Breast epithelium (tissue), 4 donors: ENCODE results near the gene NDUFAF8. TPM values are rescaled to one million over a fixed set of nuclear protein-coding genes. Genes with fewer than 3 reads are reported as not detected.

Experiments
- DNase-seq, 2 donors: peaks; one replicate each; pipeline ENCODE4 v3.0.0-alpha.2; 2019; ENCODE audit warnings: low spot score in 2 of 2
- H3K27ac ChIP-seq, 2 donors: fragments of 200-600 bp; sonication (generic) in 1 of 2; one replicate each; pipeline ENCODE4 v1.5.1; 2016 to 2019; ENCODE audit warnings: mild to moderate bottlenecking in 1 of 2
- H3K27me3 ChIP-seq, 2 donors: fragments of 200-600 bp; sonication (generic) in 1 of 2; one replicate each; pipeline versions ENCODE4 v1.5.1 to v1.6.0; 2017 to 2019; ENCODE audit warnings: control low read depth in 1 of 2, mild to moderate bottlenecking in 1 of 2
- H3K36me3 ChIP-seq: fragments of 200-600 bp; one replicate; pipeline ENCODE4 v1.5.1; 2019
- H3K4me1 ChIP-seq, 2 donors: fragments of 200-600 bp; sonication (generic); one replicate each; pipeline ENCODE4 v1.5.1; 2016 to 2019; ENCODE audit warnings: control low read depth in 1 of 2
- H3K4me3 ChIP-seq, 3 donors: fragments of 200-600 bp; sonication (generic); 1 replicate in 2 of 3; 2 replicates in 1 of 3; pipeline ENCODE4 v1.5.1; 2016 to 2019; ENCODE audit warnings: mild to moderate bottlenecking in 3 of 3, moderate library complexity in 2 of 3
- H3K9me3 ChIP-seq, 2 donors: fragments of 200-600 bp; sonication (generic) in 1 of 2; one replicate each; pipeline ENCODE4 v1.5.1; 2016 to 2019; ENCODE audit warnings: control low read depth in 1 of 2
- POLR2A ChIP-seq: fragments of 450-650 bp; IDR thresholded peaks from one replicate; pipeline ENCODE4 v1.6.1; 2016; ENCODE audit warnings: antibody characterized with exemption, mild to moderate bottlenecking, moderate library complexity
- POLR2AphosphoS5 ChIP-seq, 3 donors: sonication (generic); formaldehyde crosslinking; IDR thresholded peaks; one replicate each; pipeline ENCODE4 v1.6.1; 2017; ENCODE audit warnings: antibody characterized with exemption in 3 of 3
- intact Hi-C: fragments of 100-400 bp; cut with DNase I; formaldehyde crosslinking; loops from one replicate; pipeline ENCODE4 v1.15.1; 2023; ENCODE audit warnings: low total_unique reads
- total RNA-seq, 3 donors: library from RNA; depleted of rRNA; stranded (reverse); fragments of >200 nt; gene quantifications; one replicate each; pipeline ENCODE4 v1.1.0, GENCODE V29; 2016
- TF ChIP-seq, protein P1 (sequence below), 3 donors: fragments of 450-650 bp; IDR thresholded peaks; one replicate each; pipeline ENCODE4 v1.5.1; 2016 to 2017; ENCODE audit warnings: antibody characterized with exemption in 3 of 3, mild to moderate bottlenecking in 3 of 3, moderate library complexity in 3 of 3

The NDUFAF8 gene
- total RNA-seq, 3 donors from 2014 or later = 34.2 to 39.7 (median 35.2) TPM

DNA sequence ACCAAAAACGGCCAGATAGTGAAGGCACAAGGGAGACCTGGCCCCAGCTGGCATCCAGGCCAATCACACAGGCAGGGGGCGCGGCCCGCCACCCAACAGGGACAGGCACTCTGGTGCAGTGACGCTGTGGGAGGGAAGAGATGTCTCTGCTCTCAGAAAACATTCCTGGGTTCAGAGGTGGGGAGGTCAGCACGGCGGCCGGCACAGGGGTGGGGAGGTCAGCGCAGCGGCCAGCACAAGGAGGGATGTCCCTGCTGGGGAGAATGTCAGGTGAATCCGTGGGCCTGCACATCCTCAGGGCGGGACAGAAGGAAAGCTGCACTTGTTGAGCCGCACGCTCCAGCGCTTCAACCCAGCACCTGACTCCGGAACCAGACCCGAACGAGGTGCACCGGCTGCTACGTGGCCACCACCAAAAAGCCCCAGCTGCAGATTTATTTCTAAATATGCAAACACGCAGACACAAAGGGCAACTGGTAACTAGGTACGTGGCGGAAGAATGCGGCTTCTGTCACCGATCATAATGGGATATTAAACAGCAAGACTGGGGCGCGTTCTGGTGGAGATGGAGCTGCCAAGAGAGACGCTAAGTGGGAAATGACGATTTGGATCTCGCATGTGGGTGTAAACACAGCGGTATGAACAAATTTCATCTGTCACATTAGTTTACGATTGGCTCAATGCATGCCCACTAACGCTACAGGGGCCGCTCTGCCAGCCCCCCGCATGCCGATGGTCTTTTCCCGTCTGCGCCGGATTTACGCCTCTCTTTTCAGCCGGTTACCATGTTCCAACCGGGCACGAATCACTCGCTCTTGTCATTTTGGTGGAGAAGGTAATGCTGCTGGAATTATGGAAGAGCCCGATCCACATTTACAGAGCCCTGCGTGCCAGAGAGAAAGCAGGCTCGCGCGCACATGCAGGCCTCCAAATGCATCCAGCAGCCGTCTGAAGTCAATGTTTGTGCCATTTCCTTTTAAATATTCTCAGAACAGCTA lies 40.5 kb downstream of the NDUFAF8 start:
- Histone ChIP-seq H3K36me3 (no peaks in the 10 kb centered on the region), H3K27ac (no peak overlapping the region), H3K4me3 (no peak overlapping the region), H3K27me3 (no peaks in the 10 kb centered on the region), H3K4me1 (no peaks in the 10 kb centered on the region), H3K9me3 (no peaks in the 10 kb centered on the region)
- intact Hi-C loops = loop anchor here (10.0 kb wide), 1 partner anchor 325 kb away; no protein-coding TSS in a partner anchor
- no peak for DNase-seq
- TF ChIP-seq, protein P1, sequence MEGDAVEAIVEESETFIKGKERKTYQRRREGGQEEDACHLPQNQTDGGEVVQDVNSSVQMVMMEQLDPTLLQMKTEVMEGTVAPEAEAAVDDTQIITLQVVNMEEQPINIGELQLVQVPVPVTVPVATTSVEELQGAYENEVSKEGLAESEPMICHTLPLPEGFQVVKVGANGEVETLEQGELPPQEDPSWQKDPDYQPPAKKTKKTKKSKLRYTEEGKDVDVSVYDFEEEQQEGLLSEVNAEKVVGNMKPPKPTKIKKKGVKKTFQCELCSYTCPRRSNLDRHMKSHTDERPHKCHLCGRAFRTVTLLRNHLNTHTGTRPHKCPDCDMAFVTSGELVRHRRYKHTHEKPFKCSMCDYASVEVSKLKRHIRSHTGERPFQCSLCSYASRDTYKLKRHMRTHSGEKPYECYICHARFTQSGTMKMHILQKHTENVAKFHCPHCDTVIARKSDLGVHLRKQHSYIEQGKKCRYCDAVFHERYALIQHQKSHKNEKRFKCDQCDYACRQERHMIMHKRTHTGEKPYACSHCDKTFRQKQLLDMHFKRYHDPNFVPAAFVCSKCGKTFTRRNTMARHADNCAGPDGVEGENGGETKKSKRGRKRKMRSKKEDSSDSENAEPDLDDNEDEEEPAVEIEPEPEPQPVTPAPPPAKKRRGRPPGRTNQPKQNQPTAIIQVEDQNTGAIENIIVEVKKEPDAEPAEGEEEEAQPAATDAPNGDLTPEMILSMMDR (IDR thresholded peaks at IDR 0.05) = no peak
- no peak for TF ChIP-seq POLR2AphosphoS5 (IDR thresholded peaks at IDR 0.05)
- no peak for TF ChIP-seq POLR2A

DNA sequence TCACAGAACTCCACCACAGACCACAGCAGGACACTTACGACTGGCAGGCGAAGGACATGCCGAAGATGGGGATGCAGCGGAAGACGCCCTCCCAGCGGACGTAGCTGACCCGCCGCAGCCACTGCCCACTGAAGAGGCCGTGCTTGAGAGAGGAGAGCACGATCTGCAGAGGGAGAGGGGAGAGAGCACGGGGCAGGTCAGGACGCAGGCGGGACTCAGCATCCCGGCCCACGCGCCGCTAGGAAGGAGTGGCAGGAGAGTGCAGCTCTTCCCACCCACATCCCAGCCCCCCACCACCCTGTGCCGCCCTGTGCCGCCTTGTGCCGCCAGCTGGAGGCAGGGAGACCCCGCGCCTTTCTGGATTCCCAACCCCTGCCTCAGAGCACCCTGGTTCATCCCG lies 41.5 kb downstream of the NDUFAF8 start:
- intact Hi-C loops = no loop called here
- no peaks in the 10 kb centered on the region for H3K27me3 ChIP-seq
- H3K36me3 ChIP-seq = no peaks in the 10 kb centered on the region
- no peak overlapping the region for H3K4me3 ChIP-seq
- H3K27ac ChIP-seq = no peak overlapping the region
- H3K9me3 ChIP-seq = no peaks in the 10 kb centered on the region
- DNase-seq = no peak
- TF ChIP-seq POLR2AphosphoS5 (IDR thresholded peaks at IDR 0.05) (no peak), POLR2A (no peak)
- TF ChIP-seq, protein P1 (IDR thresholded peaks at IDR 0.05) = no peak
- H3K4me1 ChIP-seq = no peaks in the 10 kb centered on the region

- Histone ChIP-seq H3K27me3 (no peaks in the 10 kb centered on the region), H3K4me1 (no peaks in the 10 kb centered on the region), H3K36me3 (no peaks in the 10 kb centered on the region), H3K27ac (no peak overlapping the region), H3K9me3 (no peaks in the 10 kb centered on the region), H3K4me3 (no peak overlapping the region)
- no peak for TF ChIP-seq POLR2A
- no peak for TF ChIP-seq POLR2AphosphoS5 (IDR thresholded peaks at IDR 0.05)
- TF ChIP-seq, protein P1 (IDR thresholded peaks at IDR 0.05) = no peak
- intact Hi-C loops = no loop called here
- no peak for DNase-seq
Observed at GRCh38 chr17:81282141-81282540, 43.0 kb downstream of the NDUFAF8 start.

DNA sequence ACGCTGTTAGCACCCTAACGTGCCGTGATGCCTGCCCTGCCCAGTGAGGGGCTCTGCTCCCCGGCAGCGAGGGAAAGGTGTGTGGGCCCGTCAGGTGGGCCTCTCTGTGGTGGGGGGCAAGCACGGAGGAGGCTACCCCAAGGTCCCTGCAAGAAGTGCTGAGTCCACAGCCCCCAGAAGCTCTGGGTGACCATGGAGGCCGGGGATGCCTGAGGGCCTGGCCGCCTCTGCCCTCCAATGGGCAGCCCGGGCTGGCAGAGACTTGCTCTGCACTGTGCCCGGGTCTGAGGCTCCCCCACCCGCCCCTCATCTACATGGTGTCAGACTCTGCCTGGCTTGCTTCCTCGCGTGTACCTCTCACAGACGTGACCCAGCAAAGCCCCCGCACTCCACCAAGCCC lies 43.8 kb downstream of the NDUFAF8 start:
- no peaks in the 10 kb centered on the region for H3K9me3 ChIP-seq
- H3K36me3 ChIP-seq = no peaks in the 10 kb centered on the region
- no peaks in the 10 kb centered on the region for H3K27me3 ChIP-seq
- intact Hi-C loops = no loop called here
- DNase-seq = no peak
- TF ChIP-seq, protein P1 (IDR thresholded peaks at IDR 0.05) = no peak
- no peak for TF ChIP-seq POLR2A
- no peak for TF ChIP-seq POLR2AphosphoS5 (IDR thresholded peaks at IDR 0.05)
- H3K4me3 ChIP-seq = no peak overlapping the region
- H3K4me1 ChIP-seq = no peaks in the 10 kb centered on the region
- H3K27ac ChIP-seq = no peak overlapping the region
